CD14-positive monocyte (primary cell): Measurements from ENCODE around the gene CFAP410. TPM values are rescaled to one million over a fixed set of nuclear protein-coding genes. Genes with fewer than 3 reads are reported as not detected.

ENCODE experiments used
- DNase-seq, 3 donors: peaks; one replicate each; pipeline ENCODE4 v3.0.0-alpha.2; 2011 to 2022
- H2AFZ ChIP-seq: 2 replicates; pipeline ENCODE4 v1.6.0; 2012; ENCODE audit warnings: mild to moderate bottlenecking, low read depth, low read length, inconsistent platforms; ENCODE audit not compliant: insufficient read depth, poor library complexity, severe bottlenecking
- H3K27ac ChIP-seq, 2 donors: 1 replicate in 1 of 2; 2 replicates in 1 of 2; pipeline ENCODE4 v1.5.1; 2012 to 2013; ENCODE audit warnings: low read length in 2 of 2, control low read depth in 1 of 2, inconsistent platforms in 1 of 2, low read depth in 1 of 2, mild to moderate bottlenecking in 1 of 2
- H3K27me3 ChIP-seq, 2 donors: one replicate each; pipeline versions ENCODE4 v1.6.0 to v1.6.1; 2011 to 2013; ENCODE audit warnings: low read length in 2 of 2; ENCODE audit not compliant: control insufficient read depth in 2 of 2, insufficient read depth in 2 of 2
- H3K36me3 ChIP-seq, 2 donors: replicated peaks in 1 of 2; 1 replicate in 1 of 2; 2 replicates in 1 of 2; pipeline versions ENCODE4 v1.5.1 to v1.6.1; 2012 to 2013; ENCODE audit warnings: low read length in 2 of 2, control low read depth in 1 of 2, inconsistent platforms in 1 of 2, mild to moderate bottlenecking in 1 of 2; ENCODE audit not compliant: insufficient read depth in 2 of 2, control insufficient read depth in 1 of 2
- H3K4me1 ChIP-seq, 2 donors: 1 replicate in 1 of 2; 2 replicates in 1 of 2; pipeline versions ENCODE4 v1.5.1 to v1.6.1; 2012 to 2013; ENCODE audit warnings: low read length in 2 of 2, control low read depth in 1 of 2, inconsistent platforms in 1 of 2, mild to moderate bottlenecking in 1 of 2, moderate library complexity in 1 of 2; ENCODE audit not compliant: insufficient read depth in 2 of 2, control insufficient read depth in 1 of 2
- H3K4me2 ChIP-seq: replicated peaks from 2 replicates; pipeline ENCODE3; 2012; ENCODE audit warnings: low read length, moderate library complexity, mild to moderate bottlenecking; ENCODE audit not compliant: poor library complexity, severe bottlenecking; ENCODE audit errors: extremely low read depth
- H3K4me3 ChIP-seq, 3 experiments: fragments of 200-600 bp in 1 of 3; sonication (generic) in 1 of 3; replicated peaks in 1 of 3; 1 replicate in 2 of 3; 2 replicates in 1 of 3; pipeline ENCODE4 v1.5.1; 2011 to 2013; ENCODE audit warnings: low read length in 3 of 3, mild to moderate bottlenecking in 3 of 3, control low read depth in 2 of 3, low read depth in 2 of 3, inconsistent platforms in 1 of 3, moderate library complexity in 1 of 3
- H3K79me2 ChIP-seq: 2 replicates; pipeline ENCODE4 v1.6.0; 2012; ENCODE audit warnings: mild to moderate bottlenecking, control low read depth, inconsistent platforms, low read length, moderate library complexity; ENCODE audit not compliant: insufficient read depth
- H3K9ac ChIP-seq: 2 replicates; pipeline ENCODE4 v1.6.0; 2017; ENCODE audit warnings: low read length, mild to moderate bottlenecking; ENCODE audit not compliant: insufficient read depth, poor library complexity, severe bottlenecking
- H3K9me3 ChIP-seq, 2 donors: replicated peaks in 1 of 2; 1 replicate in 1 of 2; 2 replicates in 1 of 2; pipeline versions ENCODE4 v1.5.1 to v1.6.1; 2012 to 2013; ENCODE audit warnings: low read length in 2 of 2, control low read depth in 1 of 2; ENCODE audit not compliant: control insufficient read depth in 1 of 2, insufficient read depth in 1 of 2
- H4K20me1 ChIP-seq: 2 replicates; pipeline ENCODE4 v1.6.0; 2012; ENCODE audit warnings: mild to moderate bottlenecking, low read length, control low read depth, moderate library complexity; ENCODE audit not compliant: insufficient read depth
- H3K27ac Mint-ChIP-seq, 7 donors: one replicate each; pipeline ENCODE4 v1.8.0; 2020; ENCODE audit warnings: mild to moderate bottlenecking in 7 of 7, mixed read lengths in 7 of 7, moderate library complexity in 6 of 7, inconsistent platforms in 2 of 7
- H3K27me3 Mint-ChIP-seq, 3 donors: one replicate each; pipeline ENCODE4 v1.8.0; 2021 to 2022; ENCODE audit warnings: low read depth in 3 of 3, mild to moderate bottlenecking in 3 of 3, mixed read lengths in 3 of 3, moderate library complexity in 3 of 3, inconsistent platforms in 1 of 3
- H3K36me3 Mint-ChIP-seq, 2 donors: one replicate each; pipeline ENCODE4 v1.8.0; 2020; ENCODE audit warnings: mixed read lengths in 2 of 2, inconsistent platforms in 1 of 2, mild to moderate bottlenecking in 1 of 2
- H3K4me1 Mint-ChIP-seq: one replicate; pipeline ENCODE4 v1.8.0; 2020; ENCODE audit warnings: mild to moderate bottlenecking, mixed read lengths
- H3K4me3 Mint-ChIP-seq, 2 donors: one replicate each; pipeline ENCODE4 v1.8.0; 2020; ENCODE audit warnings: mild to moderate bottlenecking in 2 of 2, mixed read lengths in 2 of 2, moderate library complexity in 1 of 2
- H3K9me3 Mint-ChIP-seq, 7 donors: one replicate each; pipeline ENCODE4 v1.8.0; 2020 to 2022; ENCODE audit warnings: mixed read lengths in 7 of 7, mild to moderate bottlenecking in 6 of 7, moderate library complexity in 6 of 7, inconsistent platforms in 2 of 7
- WGBS: methylation state at CpG from one replicate; pipeline ENCODE4 v1.1.5; 2013; ENCODE audit warnings: missing lambda C conversion rate; ENCODE audit not compliant: insufficient coverage; 5-methylcytosine and 5-hydroxymethylcytosine counted together
- intact Hi-C, 2 donors: fragments of 100-400 bp; cut with micrococcal nuclease; formaldehyde crosslinking; loops; one replicate each; pipeline versions ENCODE4 v1.15.0 to v1.15.1; 2023
- polyA plus RNA-seq, 3 donors: library from polyadenylated mRNA; depleted of rRNA in 1 of 3; unstranded in 2 of 3; stranded (reverse) in 1 of 3; fragments of 300-500 nt in 2 of 3; fragments of >200 nt in 1 of 3; fragmentation: Illumina TruSeq in 2 of 3; gene quantifications; 1 replicate in 2 of 3; 2 replicates in 1 of 3; pipeline ENCODE4 v1.2.3, GENCODE V29; 2012 to 2021
- TF ChIP-seq, protein P1 (sequence below): fragments of 200-600 bp; IDR thresholded peaks from one replicate; pipeline ENCODE4 v1.8.0; 2022; ENCODE audit warnings: antibody characterized with exemption, mild to moderate bottlenecking

Gene CFAP410
- polyA plus RNA-seq, 3 donors = 14.8 to 23.5 (median 17.3) TPM

DNA sequence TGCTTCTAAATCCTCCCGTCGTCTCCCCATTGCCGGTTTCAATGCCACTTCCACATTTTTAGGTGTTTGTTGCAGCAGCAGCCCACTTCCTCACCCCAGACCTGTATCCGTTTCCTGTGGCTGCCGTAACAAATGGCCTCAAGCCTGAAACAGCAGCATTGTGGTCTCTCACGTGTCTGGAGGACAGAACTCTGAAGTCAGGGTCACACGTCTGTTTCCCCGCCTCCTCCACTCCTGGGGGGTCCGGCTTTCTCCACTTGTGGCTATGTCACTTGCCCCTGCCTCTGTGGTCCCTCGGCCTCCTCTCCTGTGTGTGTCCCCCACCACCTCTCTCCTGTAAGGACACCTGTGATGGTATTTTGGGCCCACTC, 36.1 kb upstream of the CFAP410 start:
- Histone ChIP-seq H3K9me3 (no peaks in the 10 kb centered on the region), H3K9ac (no peak overlapping the region), H3K4me1 (peaks cover 33 to 40% of the 10 kb centered on the region in 2 donors), H3K79me2 (peaks cover 7% of the 10 kb centered on the region), H2AFZ (peak overlapping the region; percentile 22), H3K27ac (peak overlapping the region; percentile 39 to 62), H3K36me3 (peaks cover 70 to 75% of the 10 kb centered on the region in 2 donors), H3K27me3 (no peaks in the 10 kb centered on the region), H3K4me3 (peak overlapping the region in 1 of 3 experiments; percentile 55), H3K4me2 (peak overlapping the region; percentile 59), H4K20me1 (peaks cover 43% of the 10 kb centered on the region)
- peak overlapping the region; percentile 84 to 91 (median 85) for H3K27ac Mint-ChIP-seq
- H3K27me3 Mint-ChIP-seq = peaks cover 2 to 14% (median 2%) of the 10 kb centered on the region in 3 donors
- H3K36me3 Mint-ChIP-seq = peaks cover 81 to 94% of the 10 kb centered on the region in 2 donors
- peaks cover 45% of the 10 kb centered on the region for H3K4me1 Mint-ChIP-seq
- WGBS = 0% methylated on average over 10 of the region's 10 CpGs
- intact Hi-C loops = no loop called here
- DNase-seq = peak; percentile 75 to 77 (median 77)
- peak overlapping the region; percentile 58 to 86 for H3K4me3 Mint-ChIP-seq
- TF ChIP-seq, protein P1, sequence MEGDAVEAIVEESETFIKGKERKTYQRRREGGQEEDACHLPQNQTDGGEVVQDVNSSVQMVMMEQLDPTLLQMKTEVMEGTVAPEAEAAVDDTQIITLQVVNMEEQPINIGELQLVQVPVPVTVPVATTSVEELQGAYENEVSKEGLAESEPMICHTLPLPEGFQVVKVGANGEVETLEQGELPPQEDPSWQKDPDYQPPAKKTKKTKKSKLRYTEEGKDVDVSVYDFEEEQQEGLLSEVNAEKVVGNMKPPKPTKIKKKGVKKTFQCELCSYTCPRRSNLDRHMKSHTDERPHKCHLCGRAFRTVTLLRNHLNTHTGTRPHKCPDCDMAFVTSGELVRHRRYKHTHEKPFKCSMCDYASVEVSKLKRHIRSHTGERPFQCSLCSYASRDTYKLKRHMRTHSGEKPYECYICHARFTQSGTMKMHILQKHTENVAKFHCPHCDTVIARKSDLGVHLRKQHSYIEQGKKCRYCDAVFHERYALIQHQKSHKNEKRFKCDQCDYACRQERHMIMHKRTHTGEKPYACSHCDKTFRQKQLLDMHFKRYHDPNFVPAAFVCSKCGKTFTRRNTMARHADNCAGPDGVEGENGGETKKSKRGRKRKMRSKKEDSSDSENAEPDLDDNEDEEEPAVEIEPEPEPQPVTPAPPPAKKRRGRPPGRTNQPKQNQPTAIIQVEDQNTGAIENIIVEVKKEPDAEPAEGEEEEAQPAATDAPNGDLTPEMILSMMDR = no peak
- peaks cover 0 to 10% (median 2%) of the 10 kb centered on the region in 7 donors for H3K9me3 Mint-ChIP-seq

DNA sequence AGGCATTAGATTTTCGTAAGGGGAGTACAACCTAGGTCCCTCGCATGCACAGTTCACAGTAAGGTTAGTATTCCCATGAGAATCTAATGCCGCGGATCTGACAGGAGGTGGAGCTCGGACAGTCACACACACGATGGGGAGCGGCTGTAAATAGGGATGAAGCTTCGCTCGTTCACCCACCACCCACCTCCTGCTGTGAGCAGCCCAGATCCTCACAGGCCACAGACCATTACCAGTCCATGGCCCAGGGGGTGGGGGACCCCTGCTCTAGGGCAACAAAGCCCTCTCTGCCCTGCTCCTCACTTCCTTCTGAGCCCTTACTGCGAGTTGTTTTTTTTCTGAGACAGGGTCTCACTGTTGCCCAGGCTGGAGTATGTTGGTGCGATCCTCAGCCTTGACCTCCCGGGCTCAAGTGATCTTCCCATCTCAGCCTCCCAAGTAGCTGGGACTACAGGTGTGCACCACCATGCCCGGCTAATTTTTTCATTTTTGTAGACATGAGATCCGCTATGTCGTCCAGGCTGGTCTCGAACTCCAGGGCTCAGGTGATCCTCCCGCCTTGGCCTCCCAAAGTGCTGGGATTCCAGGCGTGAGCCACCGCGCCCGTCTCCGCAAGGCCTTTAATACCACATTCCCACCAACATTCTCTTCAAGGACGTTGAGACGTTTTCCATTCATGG, 35.6 kb upstream of the CFAP410 start:
- WGBS = 47% methylated on average over 14 of the region's 24 CpGs
- Histone ChIP-seq H3K4me3 (peak overlapping the region in 1 of 3 experiments; percentile 55), H3K27ac (peak overlapping the region; percentile 39 to 62), H4K20me1 (peaks cover 44% of the 10 kb centered on the region), H2AFZ (no peak overlapping the region), H3K27me3 (no peaks in the 10 kb centered on the region), H3K9me3 (no peaks in the 10 kb centered on the region), H3K79me2 (peaks cover 7% of the 10 kb centered on the region), H3K36me3 (peaks cover 66 to 72% of the 10 kb centered on the region in 2 donors), H3K4me1 (peaks cover 33 to 40% of the 10 kb centered on the region in 2 donors), H3K9ac (no peak overlapping the region), H3K4me2 (peak overlapping the region; percentile 59)
- H3K4me1 Mint-ChIP-seq = peaks cover 45% of the 10 kb centered on the region
- H3K27ac Mint-ChIP-seq = peak overlapping the region; percentile 84 to 91 (median 85)
- peaks cover 0 to 7% (median 2%) of the 10 kb centered on the region in 7 donors for H3K9me3 Mint-ChIP-seq
- peaks cover 78 to 94% of the 10 kb centered on the region in 2 donors for H3K36me3 Mint-ChIP-seq
- no peak for DNase-seq
- H3K4me3 Mint-ChIP-seq = peak overlapping the region; percentile 58 to 86
- intact Hi-C loops = no loop called here
- TF ChIP-seq, protein P1 = no peak
- peaks cover 2 to 14% (median 2%) of the 10 kb centered on the region in 3 donors for H3K27me3 Mint-ChIP-seq
